DOHH2 (cell line): ENCODE measurements around the gene RNF207.

Experiments
- H3F3A ChIP-seq: fragments of 200-600 bp; sonication (generic), shearing (Covaris generic); 2 replicates; pipeline ENCODE4 v1.6.0; 2016; ENCODE audit warnings: antibody characterized with exemption, mild to moderate bottlenecking; ENCODE audit not compliant: control insufficient read depth, insufficient read depth
- H3K27ac ChIP-seq: fragments of 200-600 bp; sonication (generic); 2 replicates; pipeline ENCODE4 v1.5.1; 2014; ENCODE audit warnings: low read depth, mild to moderate bottlenecking, low read length, moderate library complexity
- H3K27me3 ChIP-seq: fragments of 200-600 bp; sonication (generic); 2 replicates; pipeline ENCODE4 v1.6.1; 2014; ENCODE audit warnings: mild to moderate bottlenecking, low read length, mixed read lengths; ENCODE audit not compliant: control insufficient read depth
- H3K36me3 ChIP-seq: fragments of 200-600 bp; sonication (generic); 2 replicates; pipeline ENCODE4 v1.6.1; 2014; ENCODE audit warnings: mild to moderate bottlenecking, low read length, moderate library complexity, mixed read lengths; ENCODE audit not compliant: control insufficient read depth
- H3K4me1 ChIP-seq: fragments of 200-600 bp; sonication (generic); 2 replicates; pipeline ENCODE4 v1.6.1; 2014; ENCODE audit warnings: mild to moderate bottlenecking, low read length, mixed read lengths; ENCODE audit not compliant: control insufficient read depth
- H3K4me2 ChIP-seq: fragments of 200-600 bp; sonication (generic); 2 replicates; pipeline ENCODE4 v1.6.0; 2014; ENCODE audit warnings: mild to moderate bottlenecking, low read length, moderate library complexity
- H3K4me3 ChIP-seq: fragments of 200-600 bp; sonication (generic); 2 replicates; pipeline ENCODE4 v1.5.1; 2014; ENCODE audit warnings: mild to moderate bottlenecking, low read length, mixed read lengths
- H3K79me2 ChIP-seq: fragments of 200-600 bp; sonication (generic); 2 replicates; pipeline ENCODE4 v1.6.1; 2014; ENCODE audit warnings: mild to moderate bottlenecking, low read length, mixed read lengths; ENCODE audit not compliant: control insufficient read depth
- H3K9me2 ChIP-seq: fragments of 200-600 bp; sonication (generic); replicated peaks from 2 replicates; pipeline ENCODE4 v1.6.1; 2014; ENCODE audit warnings: mild to moderate bottlenecking, low read length, mixed read lengths; ENCODE audit not compliant: control insufficient read depth
- H3K9me3 ChIP-seq: fragments of 200-600 bp; sonication (generic); 2 replicates; pipeline ENCODE4 v1.6.1; 2014; ENCODE audit warnings: antibody characterized with exemption, low read length, mixed read lengths; ENCODE audit not compliant: control insufficient read depth, insufficient read depth
- H4K20me1 ChIP-seq: fragments of 200-600 bp; sonication (generic); 2 replicates; pipeline ENCODE4 v1.6.0; 2014; ENCODE audit warnings: low read depth, mild to moderate bottlenecking, antibody characterized with exemption, low read length, moderate library complexity; ENCODE audit not compliant: control insufficient read depth, insufficient read depth
- CTCF ChIP-seq: fragments of 200-600 bp; sonication (generic); IDR thresholded peaks from one replicate; pipeline ENCODE4 v1.5.1; 2014; ENCODE audit warnings: antibody characterized with exemption, mild to moderate bottlenecking, low read depth, low read length; ENCODE audit not compliant: poor library complexity, severe bottlenecking
- EZH2phosphoT487 ChIP-seq: fragments of 200-600 bp; sonication (generic); IDR thresholded peaks from 2 replicates; pipeline ENCODE4 v1.6.1; 2017; ENCODE audit warnings: borderline replicate concordance, mild to moderate bottlenecking, antibody characterized with exemption, low read length, moderate library complexity, mixed read lengths

Gene RNF207

GRCh38 chr1:6171548-6172124, 34.3 kb upstream of the RNF207 start:
- Histone ChIP-seq H4K20me1 (no peaks in the 10 kb centered on the region), H3K36me3 (no peaks in the 10 kb centered on the region), H3K4me3 (no peak overlapping the region), H3K27ac (no peak overlapping the region), H3F3A (no peaks in the 10 kb centered on the region), H3K4me1 (no peaks in the 10 kb centered on the region), H3K9me3 (no peaks in the 10 kb centered on the region), H3K4me2 (no peak overlapping the region), H3K27me3 (no peaks in the 10 kb centered on the region), H3K79me2 (no peaks in the 10 kb centered on the region), H3K9me2 (no peaks in the 10 kb centered on the region)
- TF ChIP-seq CTCF (no peak), EZH2phosphoT487 (no peak)

- H4K20me1 ChIP-seq = no peaks in the 10 kb centered on the region
- no peaks in the 10 kb centered on the region for H3K9me3 ChIP-seq
- H3K27ac ChIP-seq = no peak overlapping the region
- H3K9me2 ChIP-seq = no peaks in the 10 kb centered on the region
- no peak overlapping the region for H3K4me3 ChIP-seq
- no peaks in the 10 kb centered on the region for H3K36me3 ChIP-seq
- no peaks in the 10 kb centered on the region for H3K4me1 ChIP-seq
- H3K4me2 ChIP-seq = no peak overlapping the region
- H3F3A ChIP-seq = no peaks in the 10 kb centered on the region
- H3K27me3 ChIP-seq = no peaks in the 10 kb centered on the region
- H3K79me2 ChIP-seq = no peaks in the 10 kb centered on the region
- TF ChIP-seq EZH2phosphoT487 (no peak), CTCF (no peak)
Measured at GRCh38 chr1:6172549-6172948, 33.4 kb upstream of the RNF207 start.

GRCh38 chr1:6174621-6175410, 31.1 kb upstream of the RNF207 start:
- H3K27me3 ChIP-seq = peaks cover 5% of the 10 kb centered on the region; the same call in 1 of the 2 replicates
- no peak overlapping the region for H3K4me3 ChIP-seq
- H3K27ac ChIP-seq = no peak overlapping the region
- H3K4me2 ChIP-seq = no peak overlapping the region
- TF ChIP-seq EZH2phosphoT487 (no peak), CTCF (no peak)
- H4K20me1 ChIP-seq = no peaks in the 10 kb centered on the region
- no peaks in the 10 kb centered on the region for H3K9me3 ChIP-seq
- H3K4me1 ChIP-seq = no peaks in the 10 kb centered on the region
- no peaks in the 10 kb centered on the region for H3K79me2 ChIP-seq
- no peaks in the 10 kb centered on the region for H3K36me3 ChIP-seq
- H3F3A ChIP-seq = no peaks in the 10 kb centered on the region
- no peaks in the 10 kb centered on the region for H3K9me2 ChIP-seq
